ENCODE data around the gene SLC66A1.

The SLC66A1 gene

GRCh38 chr1:19324665-19324990 lies 12.5 kb downstream of the SLC66A1 start:
- DNase-seq = no peak

DNA sequence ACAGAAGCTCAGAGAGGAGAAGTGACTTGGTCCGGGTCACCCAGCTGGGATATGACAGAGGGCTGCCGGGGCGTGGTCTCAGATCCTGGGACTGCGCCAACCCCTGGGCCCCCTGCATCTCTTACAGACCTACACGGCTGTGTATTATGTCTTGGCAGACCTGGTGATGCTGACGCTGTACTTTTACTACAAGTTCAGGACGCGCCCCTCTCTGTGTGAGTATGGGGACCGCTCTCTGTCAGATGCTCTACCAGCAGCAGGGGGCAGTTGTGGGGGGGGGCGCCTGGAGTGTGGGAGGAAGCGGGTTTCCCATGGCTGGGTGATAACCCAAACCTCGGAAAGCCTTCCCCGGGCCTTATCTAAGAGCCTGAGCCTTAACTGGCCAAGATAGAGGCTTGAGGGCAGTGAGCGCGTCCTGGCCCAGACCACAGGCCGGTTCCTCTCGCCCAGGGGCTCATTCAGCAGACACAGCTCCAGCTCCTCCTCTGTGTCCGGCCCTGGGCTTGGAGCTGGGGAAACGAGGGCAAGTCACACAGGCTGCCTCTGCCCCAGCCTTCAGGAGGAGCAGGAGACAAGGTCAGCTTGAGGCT lies 13.3 kb downstream of the SLC66A1 start:
- no peak for DNase-seq

DNA sequence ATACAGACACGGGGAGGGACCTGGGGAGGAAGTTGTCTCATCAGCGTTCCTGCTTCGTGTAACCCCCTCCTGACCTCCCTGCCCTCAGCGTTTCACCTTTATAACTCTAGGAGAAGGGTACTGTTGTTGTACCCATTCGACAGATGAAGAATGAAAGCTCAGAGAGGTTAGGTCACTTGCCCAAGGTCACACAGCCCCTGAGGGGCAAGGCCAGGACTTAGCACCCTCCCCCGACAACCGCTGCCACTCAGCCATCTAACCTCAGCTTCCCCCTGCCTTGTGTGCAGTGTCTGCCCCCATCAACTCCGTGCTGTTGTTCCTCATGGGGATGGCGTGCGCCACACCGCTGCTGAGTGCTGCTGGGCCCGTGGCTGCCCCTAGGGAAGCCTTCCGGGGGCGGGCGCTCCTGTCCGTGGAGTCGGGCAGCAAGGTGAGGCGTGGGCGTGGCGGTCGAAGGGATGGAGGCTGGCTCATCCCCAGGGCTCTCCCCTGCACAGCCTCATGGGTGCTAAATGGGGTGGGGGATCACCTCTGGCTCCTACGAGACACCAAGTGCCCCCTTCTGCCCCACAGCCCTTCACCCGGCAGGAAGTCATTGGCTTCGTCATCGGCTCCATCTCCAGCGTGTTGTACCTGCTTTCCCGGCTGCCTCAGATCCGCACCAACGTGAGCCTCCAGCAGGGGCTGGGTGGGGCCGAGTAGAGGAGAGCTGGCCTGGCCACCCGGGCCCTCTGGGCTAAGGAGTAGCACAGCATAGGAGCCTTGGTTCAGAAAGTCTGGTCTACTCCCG lies 14.0 kb downstream of the SLC66A1 start:
- no peak for DNase-seq

GRCh38 chr1:19326748-19327065 lies 14.6 kb downstream of the SLC66A1 start:
- no peak for DNase-seq

DNA sequence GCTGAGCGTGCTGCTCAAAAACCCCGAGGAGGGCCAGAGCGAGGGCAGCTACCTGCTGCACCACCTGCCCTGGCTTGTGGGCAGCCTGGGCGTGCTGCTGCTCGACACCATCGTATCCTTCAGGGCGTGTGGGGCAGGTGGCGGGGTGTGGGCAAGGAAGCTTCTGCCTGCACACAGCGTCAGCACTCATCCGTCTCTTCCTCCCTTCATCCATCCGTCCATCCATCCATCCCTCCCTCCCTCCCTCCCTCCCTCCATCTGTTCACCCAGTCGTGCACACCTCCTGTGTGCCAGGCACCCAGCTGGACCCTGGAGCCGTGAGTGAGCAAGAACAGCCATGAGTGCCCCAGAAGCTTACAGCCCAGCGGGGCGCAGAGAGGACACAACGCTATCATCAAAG lies 15.2 kb downstream of the SLC66A1 start:
- no peak for DNase-seq

- no peak for DNase-seq
These were observed 15.6 kb downstream of the SLC66A1 start for GRCh38 chr1:19327736-19328135.

GRCh38 chr1:19328486-19328885 lies 16.4 kb downstream of the SLC66A1 start:
- no peak for DNase-seq

DNA sequence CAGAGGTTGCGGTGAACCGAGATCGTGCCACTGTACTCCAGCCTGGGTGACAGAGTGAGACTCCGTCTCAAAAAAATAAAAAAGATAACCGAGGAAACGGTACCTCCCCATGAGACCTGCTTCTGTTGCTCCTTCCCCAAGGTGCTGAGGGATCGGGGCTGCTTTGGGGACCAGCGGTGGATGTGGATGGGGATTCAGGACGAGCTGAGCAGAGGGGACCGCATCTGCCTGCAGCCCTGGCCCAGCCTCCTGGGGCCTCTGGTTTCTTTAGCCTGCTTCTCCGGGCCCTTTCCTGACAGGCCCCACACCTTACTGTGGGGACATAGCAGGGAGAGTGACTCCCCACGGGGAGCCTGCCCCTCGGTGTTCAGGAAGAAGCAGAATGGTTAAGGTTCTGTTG lies 17.1 kb downstream of the SLC66A1 start:
- DNase-seq = no peak

GRCh38 chr1:19329611-19330010 lies 17.5 kb downstream of the SLC66A1 start:
- no peak for DNase-seq

- DNase-seq = no peak
These were observed 18.5 kb downstream of the SLC66A1 start for GRCh38 chr1:19330449-19331135.

DNA sequence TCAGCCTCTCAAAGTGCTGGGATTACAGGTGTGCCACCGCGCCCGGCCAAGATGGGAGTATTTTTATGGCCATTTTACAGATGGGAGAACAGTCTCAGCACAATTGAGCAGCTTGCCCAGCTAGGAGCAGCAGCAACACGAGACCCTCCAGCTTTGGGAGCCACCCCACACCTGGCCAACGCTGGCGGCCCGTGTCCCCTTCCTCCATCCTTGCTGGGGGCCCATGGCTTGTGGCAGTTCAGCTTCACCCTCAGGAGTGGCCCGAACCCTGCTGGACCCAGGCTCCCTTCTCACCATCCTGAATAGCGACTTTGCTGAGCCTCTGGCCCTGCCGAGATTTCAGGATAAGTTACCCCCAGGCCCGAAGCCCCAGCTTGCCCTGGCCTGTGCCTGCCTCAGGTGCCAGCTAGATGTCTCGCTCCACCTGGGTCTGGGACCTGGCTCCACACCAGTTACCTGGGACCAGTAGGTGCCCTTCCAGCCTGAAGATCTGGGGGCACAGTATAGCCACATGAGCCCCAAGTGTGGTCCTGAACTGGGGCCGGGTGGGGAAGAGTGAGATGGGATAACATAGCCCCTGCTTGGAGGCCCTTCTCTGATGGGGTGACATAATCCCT lies 19.2 kb downstream of the SLC66A1 start:
- DNase-seq = no peak

DNA sequence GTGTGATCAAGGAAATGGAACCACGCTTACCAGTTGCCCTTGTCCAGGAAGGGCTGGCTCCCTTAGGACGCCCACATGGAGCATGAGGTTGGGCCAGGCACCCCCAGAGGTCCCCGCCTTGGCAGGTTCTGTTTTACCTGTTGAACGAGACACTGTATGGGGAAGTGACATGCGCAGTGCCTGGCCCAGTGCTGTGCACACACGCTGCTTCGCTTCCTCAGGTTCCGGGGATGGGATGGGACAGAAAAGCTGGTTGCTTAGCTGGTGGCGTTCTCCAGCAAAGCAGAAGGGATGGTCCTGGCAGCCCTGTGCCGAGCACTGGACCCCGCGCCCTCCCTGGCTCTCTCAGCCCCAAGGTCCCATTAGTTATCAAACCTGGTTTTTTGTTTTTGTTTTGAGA lies 20.7 kb downstream of the SLC66A1 start:
- no peak for DNase-seq

- no peak for DNase-seq
These were observed 21.6 kb downstream of the SLC66A1 start for GRCh38 chr1:19333587-19334354.

DNA sequence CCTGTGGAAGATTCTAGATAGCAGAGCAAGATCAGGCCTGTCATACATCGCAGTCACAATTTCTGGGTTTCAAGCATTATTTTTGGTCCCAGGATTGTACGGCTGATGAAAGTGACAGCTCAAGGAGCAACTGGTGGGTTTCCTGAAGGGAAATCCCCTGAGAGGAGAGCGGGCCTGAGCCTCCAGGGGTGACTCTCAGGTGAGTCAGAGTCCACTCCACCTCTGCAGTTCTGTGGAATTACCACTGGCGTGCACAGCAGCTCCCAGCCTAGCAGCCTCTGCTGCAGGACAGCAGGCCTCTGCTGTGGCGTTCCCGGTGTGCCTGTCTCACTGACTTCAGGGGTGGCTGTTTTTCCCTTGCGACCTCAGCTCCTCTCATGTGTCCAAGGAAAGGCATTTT lies 24.4 kb downstream of the SLC66A1 start:
- no peak for DNase-seq

DNA sequence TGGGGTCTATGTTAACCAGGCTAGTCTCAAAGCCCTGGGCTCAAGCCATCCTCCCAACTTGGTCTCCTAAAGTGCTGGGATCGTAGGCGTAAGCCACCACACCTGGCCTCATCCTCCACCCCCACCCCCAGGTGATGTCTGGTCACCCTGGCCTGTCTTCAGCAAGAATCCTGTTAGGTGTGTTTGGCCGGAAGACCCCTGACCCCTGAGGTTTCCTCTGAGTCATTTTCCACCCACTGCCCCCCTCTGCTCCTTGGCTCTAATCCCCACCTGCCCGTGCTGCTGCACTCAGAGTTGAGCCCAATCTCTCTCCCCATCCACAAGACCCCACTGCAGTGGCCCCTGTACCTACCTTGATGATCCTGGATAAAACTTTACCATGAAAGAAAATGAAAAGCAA lies 25.2 kb downstream of the SLC66A1 start:
- no peak for DNase-seq

DNA sequence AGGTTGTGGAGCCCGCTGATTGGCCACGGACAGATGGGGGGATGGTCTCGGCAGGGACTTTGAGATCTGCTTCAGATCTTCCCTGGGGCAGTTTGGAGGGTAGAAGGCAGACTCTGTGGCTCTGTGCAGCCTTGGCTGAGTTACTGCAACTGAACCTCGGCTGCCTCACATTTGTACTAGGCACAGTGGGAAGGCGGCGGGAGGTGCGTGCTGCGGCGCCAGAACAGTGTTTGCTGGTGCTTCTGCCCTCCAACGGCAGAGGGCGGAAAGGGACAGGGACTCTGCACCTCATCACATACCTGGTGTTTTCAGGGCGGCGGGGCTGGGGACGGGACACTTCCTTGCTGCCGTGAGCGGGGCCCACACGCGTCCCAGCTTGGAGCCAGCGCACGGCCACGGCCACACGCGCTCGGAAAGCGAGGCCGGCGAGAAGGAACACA lies 26.2 kb downstream of the SLC66A1 start:
- DNase-seq = peak; percentile 56

- DNase-seq = no peak
These were observed 27.2 kb downstream of the SLC66A1 start for GRCh38 chr1:19339214-19339861.

GRCh38 chr1:19340387-19340937 lies 28.3 kb downstream of the SLC66A1 start:
- no peak for DNase-seq

- DNase-seq = no peak
These were observed 29.3 kb downstream of the SLC66A1 start for GRCh38 chr1:19341201-19342061.

DNA sequence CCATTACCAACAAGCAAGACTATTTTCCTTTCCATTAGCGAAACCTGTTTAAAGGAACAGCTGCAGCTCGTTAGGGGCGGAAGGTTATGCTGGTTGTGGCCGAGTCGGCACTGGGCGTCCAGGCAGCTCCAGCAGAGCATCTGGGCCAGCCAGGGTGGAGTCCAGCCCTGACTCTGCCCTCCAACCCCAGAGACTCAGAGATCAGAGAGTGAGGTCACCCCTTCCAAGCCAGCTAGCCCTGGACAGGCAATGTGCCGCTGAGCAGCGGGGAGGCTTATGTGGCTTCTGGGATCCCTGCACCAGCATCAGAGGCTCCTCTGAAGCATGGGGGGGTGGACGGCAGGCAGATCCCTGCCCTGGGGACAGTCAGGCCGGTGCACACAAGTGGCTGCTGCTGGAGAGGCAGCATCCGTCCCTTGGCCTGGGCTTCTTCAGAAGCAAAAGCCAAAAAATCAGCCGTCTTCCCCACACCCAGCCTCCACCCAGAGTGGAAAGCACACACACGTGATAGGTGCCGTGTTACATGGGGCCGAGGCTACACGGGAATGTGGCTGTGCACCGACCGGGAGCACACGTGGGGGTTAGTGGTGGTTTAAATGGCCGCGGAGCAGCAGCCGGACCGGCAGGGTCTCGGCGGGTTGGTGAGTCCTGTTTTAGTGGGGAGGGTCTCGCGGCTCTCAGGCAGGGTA lies 30.1 kb downstream of the SLC66A1 start:
- DNase-seq = no peak

All from right kidney (tissue), 1 donor.